MCF 10A (cell line): ENCODE results near the gene ENKUR. TPM values are rescaled to one million over a fixed set of nuclear protein-coding genes. Genes with fewer than 3 reads are reported as not detected.

Experiments used
- BruUV-seq: library from RNA; stranded (reverse); fragments of 400-500 nt; replicated peaks from 2 replicates; lab custom pipeline; 2021; lab: Mats Ljungman, UMichigan
- CTCF ChIA-PET: fragments of 300-600 bp; sonication (Branson Sonifier 250); formaldehyde crosslinking; extraction: SDS; loops from one replicate; lab custom pipeline; 2021; ENCODE audit warnings: antibody characterized with exemption, inconsistent platforms; lab: Yijun Ruan, JAX
- POLR2A ChIA-PET: fragments of 300-600, 350-650 bp; sonication (Branson Sonifier 250); formaldehyde crosslinking; extraction: SDS; loops from one replicate; lab custom pipeline; 2020; ENCODE audit warnings: antibody characterized with exemption, inconsistent platforms; lab: Yijun Ruan, JAX
- DNase-seq: peaks from one replicate; pipeline ENCODE4 v3.0.0-alpha.2; 2018; ENCODE audit not compliant: unreplicated experiment
- H3K27ac Mint-ChIP-seq: one replicate; pipeline ENCODE4 v1.8.0; 2022; ENCODE audit warnings: mild to moderate bottlenecking, low read depth, mixed read lengths; ENCODE audit not compliant: unreplicated experiment
- H3K27me3 Mint-ChIP-seq: one replicate; pipeline ENCODE4 v1.8.0; 2022; ENCODE audit warnings: mixed read lengths; ENCODE audit not compliant: insufficient read depth, unreplicated experiment
- H3K36me3 Mint-ChIP-seq: one replicate; pipeline ENCODE4 v1.8.0; 2022; ENCODE audit warnings: mild to moderate bottlenecking, moderate library complexity, mixed read lengths; ENCODE audit not compliant: insufficient read depth, unreplicated experiment
- H3K4me1 Mint-ChIP-seq: one replicate; pipeline ENCODE4 v1.8.0; 2022; ENCODE audit warnings: mixed read lengths; ENCODE audit not compliant: insufficient read depth, unreplicated experiment
- H3K4me3 Mint-ChIP-seq: one replicate; pipeline ENCODE4 v1.8.0; 2022; ENCODE audit warnings: mild to moderate bottlenecking, moderate library complexity, mixed read lengths; ENCODE audit not compliant: unreplicated experiment
- H3K9me3 Mint-ChIP-seq: one replicate; pipeline ENCODE4 v1.8.0; 2022; ENCODE audit warnings: mixed read lengths; ENCODE audit not compliant: unreplicated experiment
- CTCF ChIP-seq: fragments of 200-600 bp; IDR thresholded peaks from one replicate; pipeline ENCODE4 v1.8.0; 2022; ENCODE audit warnings: antibody characterized with exemption, mild to moderate bottlenecking; ENCODE audit not compliant: unreplicated experiment
- intact Hi-C: fragments of 100-400 bp; cut with micrococcal nuclease; formaldehyde crosslinking; loops from 2 replicates; pipeline ENCODE4 v1.14.1; 2022
- total RNA-seq: library from RNA; stranded (reverse); gene quantifications from 2 replicates; pipeline ENCODE4 v1.2.3, GENCODE V29; 2022

Gene ENKUR
- total RNA-seq, 1 experiment from 2014 or later, result 0.33 TPM

GRCh38 chr10:24989867-24990266 is 26.1 kb downstream of the ENKUR start:
- intact Hi-C loops, result loop anchor here (1.0 to 2.0 kb wide), 3 partner anchors 265 to 373 kb away; no protein-coding TSS in a partner anchor
- H3K36me3 Mint-ChIP-seq, result no peaks in the 10 kb centered on the region
- ChIA-PET POLR2A (interaction anchor here (0.7 to 1.8 kb wide), 7 partner anchors 13 to 359 kb away, joined by 3 to 6 read pairs (median 3); partner anchors contain the start of genes ENKUR and THNSL1), CTCF (interaction anchor here (0.5 to 6.6 kb wide), 12 partner anchors 9 to 373 kb away, joined by 3 to 36 read pairs (median 3); no protein-coding TSS in a partner anchor)
- no peak overlapping the region for H3K27ac Mint-ChIP-seq
- H3K27me3 Mint-ChIP-seq, result no peaks in the 10 kb centered on the region
- peak; percentile 37 for TF ChIP-seq CTCF
- H3K9me3 Mint-ChIP-seq, result no peaks in the 10 kb centered on the region
- no peak overlapping the region for H3K4me3 Mint-ChIP-seq
- peak; percentile 4 for DNase-seq
- H3K4me1 Mint-ChIP-seq, result no peaks in the 10 kb centered on the region
- no TSS peak for BruUV-seq

GRCh38 chr10:24988831-24989640 is 26.9 kb downstream of the ENKUR start:
- ChIA-PET POLR2A (interaction anchor here (0.7 to 1.8 kb wide), 5 partner anchors 27 to 347 kb away, joined by 3 to 6 read pairs (median 3); partner anchors contain the start of genes ENKUR and THNSL1), CTCF (interaction anchor here (0.5 to 6.6 kb wide), 9 partner anchors 17 to 346 kb away, joined by 3 to 36 read pairs (median 3); no protein-coding TSS in a partner anchor)
- Mint-ChIP-seq H3K27ac (no peak overlapping the region), H3K36me3 (no peaks in the 10 kb centered on the region), H3K4me1 (no peaks in the 10 kb centered on the region), H3K9me3 (no peaks in the 10 kb centered on the region), H3K4me3 (no peak overlapping the region), H3K27me3 (no peaks in the 10 kb centered on the region)
- intact Hi-C loops, result no loop called here
- no peak for TF ChIP-seq CTCF
- no peak for DNase-seq
- BruUV-seq, result no TSS peak

GRCh38 chr10:24984906-24985305 is 31.1 kb downstream of the ENKUR start:
- Mint-ChIP-seq H3K36me3 (no peaks in the 10 kb centered on the region), H3K27me3 (no peaks in the 10 kb centered on the region), H3K27ac (no peak overlapping the region), H3K9me3 (peaks cover 5% of the 10 kb centered on the region), H3K4me1 (no peaks in the 10 kb centered on the region), H3K4me3 (no peak overlapping the region)
- TF ChIP-seq CTCF, result no peak
- ChIA-PET CTCF (interaction anchor here (1.0 kb wide), 1 partner anchor 367 kb away, joined by 3 read pairs; no protein-coding TSS in a partner anchor), POLR2A (no interaction called here)
- intact Hi-C loops, result no loop called here
- no peak for DNase-seq
- BruUV-seq, result no TSS peak

GRCh38 chr10:24983946-24984345 is 32.0 kb downstream of the ENKUR start:
- TF ChIP-seq CTCF, result no peak
- no TSS peak for BruUV-seq
- DNase-seq, result no peak
- H3K9me3 Mint-ChIP-seq, result peaks cover 9% of the 10 kb centered on the region
- ChIA-PET CTCF (interaction anchor here (1.0 kb wide), 1 partner anchor 97 kb away, joined by 5 read pairs; no protein-coding TSS in a partner anchor), POLR2A (interaction anchor here (0.6 kb wide), 1 partner anchor 23 kb away, joined by 3 read pairs; no protein-coding TSS in a partner anchor)
- intact Hi-C loops, result no loop called here
- H3K27ac Mint-ChIP-seq, result no peak overlapping the region
- H3K36me3 Mint-ChIP-seq, result no peaks in the 10 kb centered on the region
- no peak overlapping the region for H3K4me3 Mint-ChIP-seq
- no peaks in the 10 kb centered on the region for H3K27me3 Mint-ChIP-seq
- no peaks in the 10 kb centered on the region for H3K4me1 Mint-ChIP-seq
